HepG2 (cell line): Measurements from ENCODE around the gene CA11. TPM values are rescaled to one million over a fixed set of nuclear protein-coding genes. Genes with fewer than 3 reads are reported as not detected.

ENCODE experiments used
- ATAC-seq: fragments of 200-7000 bp; cut with Tn5 transposase; 3 replicates; pipeline ENCODE4 v1.9.1; 2020; ENCODE audit warnings: mild to moderate bottlenecking, moderate library complexity
- BruUV-seq: library from RNA; stranded (reverse); fragments of 400-500 nt; replicated peaks from 2 replicates; lab custom pipeline; 2021; lab: Mats Ljungman, UMichigan
- CTCF ChIA-PET: fragments of 300-600 bp; formaldehyde crosslinking; extraction: SDS; loops from one replicate; lab custom pipeline; 2021; ENCODE audit warnings: low total read pairs, inconsistent platforms, low intra/inter-chr PET ratio; lab: Yijun Ruan, JAX
- POLR2A ChIA-PET: fragments of 350-600 bp; sonication (Branson Sonifier 250); formaldehyde crosslinking; loops from one replicate; lab custom pipeline; 2020; ENCODE audit warnings: antibody characterized with exemption, inconsistent platforms; lab: Yijun Ruan, JAX
- DNase-seq: peaks from one replicate; pipeline ENCODE4 v3.0.0-alpha.2; 2015; ENCODE audit warnings: low spot score
- FAIRE-seq: peaks from 3 replicates; lab custom pipeline; 2011; peaks lifted over from hg19 to GRCh38; lab: Jason Lieb, UNC
- H2AFZ ChIP-seq: one replicate; pipeline ENCODE4 v1.6.1; 2011; ENCODE audit warnings: low read length, inconsistent platforms
- H3K27ac ChIP-seq: fragments of 300-600 bp; 3 replicates; pipeline ENCODE4 v1.8.0; 2011; ENCODE audit warnings: mixed run types, mild to moderate bottlenecking, mixed read lengths, low read length, inconsistent platforms; ENCODE audit not compliant: insufficient read depth; ENCODE audit errors: extremely low read length
- H3K27me3 ChIP-seq, 2 experiments: fragments of 200-600 bp in 1 of 2; 2 replicates in 1 of 2; 3 replicates in 1 of 2; pipeline versions ENCODE4 v1.6.0 to v1.8.0; 2011; ENCODE audit warnings: low read length in 2 of 2, mild to moderate bottlenecking in 2 of 2, moderate library complexity in 2 of 2, inconsistent platforms in 1 of 2; ENCODE audit not compliant: insufficient read depth in 2 of 2, control insufficient read depth in 1 of 2
- H3K36me3 ChIP-seq, 2 experiments: fragments of 200-600 bp in 1 of 2; replicated peaks in 1 of 2; 2 replicates in 1 of 2; 3 replicates in 1 of 2; pipeline versions ENCODE4 v1.5.1 to v1.8.0; 2011; ENCODE audit warnings: low read length in 2 of 2, inconsistent platforms in 1 of 2; ENCODE audit not compliant: insufficient read depth in 2 of 2, control insufficient read depth in 1 of 2
- H3K4me1 ChIP-seq: 2 replicates; pipeline ENCODE4 v1.5.1; 2012; ENCODE audit warnings: low read length, inconsistent platforms; ENCODE audit not compliant: insufficient read depth
- H3K4me2 ChIP-seq: 2 replicates; pipeline ENCODE4 v1.6.0; 2011; ENCODE audit warnings: low read depth, low read length, inconsistent platforms
- H3K4me3 ChIP-seq, 3 experiments: fragments of 200-600 bp in 1 of 3; sonication (generic), shearing (Covaris generic) in 1 of 3; replicated peaks in 1 of 3; 2 replicates each; pipeline ENCODE4 v1.5.1; 2011 to 2016; ENCODE audit warnings: low read length in 3 of 3, inconsistent platforms in 2 of 3, low read depth in 2 of 3, mild to moderate bottlenecking in 2 of 3, control low read depth in 1 of 3, mixed read lengths in 1 of 3; ENCODE audit not compliant: insufficient read depth in 1 of 3
- H3K79me2 ChIP-seq: one replicate; pipeline ENCODE4 v1.6.1; 2011; ENCODE audit warnings: low read length, inconsistent platforms; ENCODE audit not compliant: insufficient read depth
- H3K9ac ChIP-seq: 2 replicates; pipeline ENCODE4 v1.6.0; 2011; ENCODE audit warnings: mild to moderate bottlenecking, low read depth, low read length, inconsistent platforms; ENCODE audit not compliant: insufficient read depth
- H3K9me3 ChIP-seq: 2 replicates; pipeline ENCODE4 v1.5.1; 2012; ENCODE audit warnings: mild to moderate bottlenecking, low read length
- H4K20me1 ChIP-seq: 2 replicates; pipeline ENCODE4 v1.6.0; 2011; ENCODE audit warnings: inconsistent platforms, mild to moderate bottlenecking, low read length, moderate library complexity; ENCODE audit not compliant: insufficient read depth
- PCBP1 ChIP-seq: fragments of 200-400 bp; formaldehyde crosslinking; IDR thresholded peaks from 2 replicates; pipeline ENCODE4 v1.6.1; 2017; ENCODE audit warnings: mild to moderate bottlenecking, low read depth, low read length, borderline replicate concordance
- RELA ChIP-seq: sonication (generic); formaldehyde crosslinking; IDR thresholded peaks from 2 replicates; pipeline ENCODE4 v1.4.0; 2020; ENCODE audit warnings: missing genetic modification reagents
- ZBTB44 ChIP-seq: sonication (generic); formaldehyde crosslinking; IDR thresholded peaks from 2 replicates; pipeline ENCODE4 v1.4.0; 2020; ENCODE audit warnings: missing genetic modification reagents
- ZMYM3 ChIP-seq: sonication (generic); formaldehyde crosslinking; IDR thresholded peaks from 2 replicates; pipeline ENCODE4 v1.5.1; 2020; ENCODE audit warnings: mild to moderate bottlenecking, missing genetic modification reagents
- ZNF629 ChIP-seq: sonication (generic); formaldehyde crosslinking; conservative IDR thresholded peaks from 2 replicates; pipeline ENCODE4 v1.5.0; 2020; ENCODE audit warnings: missing genetic modification reagents
- WGBS: methylation state at CpG from one replicate; pipeline ENCODE4 v1.1.6; 2017; ENCODE audit warnings: low lambda C conversion rate; 5-methylcytosine and 5-hydroxymethylcytosine counted together
- in situ Hi-C: cut with HindIII; loops from 2 replicates; pipeline ENCODE4 v1.10.0; 2017; ENCODE audit warnings: low pct_unique_long_range_greater_than_20kb; ENCODE audit not compliant: extremely low pct_ligation_motif_present
- intact Hi-C: fragments of 100-400 bp; cut with micrococcal nuclease; formaldehyde crosslinking; loops from one replicate; pipeline ENCODE4 v1.10.0; 2022; ENCODE audit not compliant: unreplicated experiment
- polyA plus RNA-seq, 8 experiments: library from polyadenylated mRNA; depleted of rRNA in 3 of 8; stranded (reverse) in 7 of 8; unstranded in 1 of 8; fragments of >200 nt; fragmentation: Illumina TruSeq in 4 of 8; extraction: Trizol in 4 of 8; gene quantifications; 2 replicates each; pipeline versions ENCODE4 v1.2.1 to v1.2.3, GENCODE V29; 2011 to 2016; ENCODE audit warnings: low read depth in 4 of 8, missing spikeins in 1 of 8, mixed read lengths in 1 of 8; ENCODE audit not compliant: insufficient read depth in 1 of 8
- total RNA-seq, 5 experiments: library from RNA; depleted of rRNA; stranded (reverse); fragments of >200 nt; fragmentation: Illumina TruSeq; extraction: Trizol; gene quantifications; 2 replicates each; pipeline ENCODE4 v1.2.3, GENCODE V29; 2016; ENCODE audit warnings: low read depth in 1 of 5

CA11 gene
- total and polyA plus RNA-seq, 2 of the 13 experiments (the other 11 are each of a cell fraction or from before 2014, with no cell fraction given) = 0.41 to 0.58 TPM

- TF ChIP-seq ZBTB44 (CRISPR knock-in tag) (no peak), PCBP1 (no peak)
Measured at GRCh38 chr19:48606463-48607358, 39.3 kb downstream of the CA11 start, which contains the start of gene SPACA4 (continued).

- Histone ChIP-seq H3K4me2 (no peak overlapping the region), H3K27ac (no peak overlapping the region), H2AFZ (no peak overlapping the region), H3K36me3 (no peaks in the 10 kb centered on the region), H3K27me3 (peaks cover 0 to 8% of the 10 kb centered on the region in 2 experiments; a peak in 2 of 5 replicates), H3K4me3 (no peak overlapping the region), H3K9me3 (no peaks in the 10 kb centered on the region), H3K4me1 (peaks cover 23% of the 10 kb centered on the region), H3K9ac (no peak overlapping the region), H4K20me1 (no peaks in the 10 kb centered on the region), H3K79me2 (no peaks in the 10 kb centered on the region)
- DNase-seq (no peak), ATAC-seq (no peak), FAIRE-seq (no peak)
- BruUV-seq = no TSS peak
- intact Hi-C loops (no loop called here), in situ Hi-C loops (no loop called here)
- WGBS = 51% methylated on average over 8 of the region's 9 CpGs
- CTCF ChIA-PET = no interaction called here
- POLR2A ChIA-PET = no interaction called here
- TF ChIP-seq ZMYM3 (CRISPR knock-in tag) (peak; percentile 53), RELA (CRISPR knock-in tag) (no peak), ZNF629 (CRISPR knock-in tag) (peak; percentile 90)
Measured at GRCh38 chr19:48603850-48604249, 42.1 kb downstream of the CA11 start.
